Endothelial cell of umbilical vein (primary cell): ENCODE measurements around the gene MEX3C. TPM values are rescaled to one million over a fixed set of nuclear protein-coding genes. Genes with fewer than 3 reads are reported as not detected.

ENCODE experiments used
- BruUV-seq: library from RNA; stranded (reverse); fragments of 400-500 nt; replicated peaks from 2 replicates; lab custom pipeline; 2021; lab: Mats Ljungman, UMichigan
- CTCF ChIA-PET: fragments of 300-600, 350-600 bp; sonication (Branson Sonifier 250); formaldehyde crosslinking; loops from one replicate; lab custom pipeline; 2021; ENCODE audit warnings: antibody characterized with exemption, inconsistent platforms; lab: Charles Lee
- POLR2A ChIA-PET: fragments of 300-600, 350-600 bp; sonication (Branson Sonifier 250); formaldehyde crosslinking; loops from one replicate; lab custom pipeline; 2021; ENCODE audit warnings: antibody characterized with exemption, inconsistent platforms; lab: Charles Lee
- DNase-seq: peaks from one replicate; pipeline ENCODE4 v3.0.0-alpha.2; 2011; ENCODE audit warnings: low read depth, low spot score
- FAIRE-seq: peaks from 2 replicates; lab custom pipeline; 2011; peaks lifted over from hg19 to GRCh38; lab: Jason Lieb, UNC
- H2AFZ ChIP-seq: 2 replicates; pipeline ENCODE4 v1.6.0; 2012; ENCODE audit warnings: low read depth, low read length, control low read depth, inconsistent platforms
- H3K27ac ChIP-seq: 2 replicates; pipeline ENCODE4 v1.5.1; 2011; ENCODE audit warnings: low read depth, mild to moderate bottlenecking, control low read depth, low read length, moderate library complexity; ENCODE audit not compliant: insufficient read depth
- H3K27me3 ChIP-seq, 2 experiments: 2 replicates each; pipeline versions ENCODE4 v1.6.0 to v1.6.1; 2011; ENCODE audit warnings: low read length in 2 of 2, mixed read lengths in 1 of 2; ENCODE audit not compliant: control insufficient read depth in 2 of 2, insufficient read depth in 2 of 2
- H3K36me3 ChIP-seq, 2 experiments: 2 replicates in 1 of 2; 3 replicates in 1 of 2; pipeline ENCODE4 v1.5.1; 2011; ENCODE audit warnings: low read length in 2 of 2, mild to moderate bottlenecking in 1 of 2, moderate library complexity in 1 of 2; ENCODE audit not compliant: control insufficient read depth in 2 of 2, insufficient read depth in 2 of 2; ENCODE audit errors: extremely low read depth in 1 of 2
- H3K4me1 ChIP-seq: 3 replicates; pipeline ENCODE4 v1.5.1; 2011; ENCODE audit warnings: mild to moderate bottlenecking, low read length; ENCODE audit not compliant: control insufficient read depth, insufficient read depth; ENCODE audit errors: extremely low read depth
- H3K4me2 ChIP-seq: 2 replicates; pipeline ENCODE4 v1.6.1; 2011; ENCODE audit warnings: low read length, control low read depth, mixed read lengths; ENCODE audit not compliant: insufficient read depth
- H3K4me3 ChIP-seq, 3 experiments: fragments of 200-600 bp in 1 of 3; sonication (generic), shearing (Covaris generic) in 1 of 3; replicated peaks in 1 of 3; 2 replicates each; pipeline ENCODE4 v1.5.1; 2011 to 2016; ENCODE audit warnings: control low read depth in 3 of 3, low read length in 3 of 3, mild to moderate bottlenecking in 2 of 3, inconsistent platforms in 1 of 3, low read depth in 1 of 3, moderate library complexity in 1 of 3; ENCODE audit not compliant: insufficient read depth in 1 of 3
- H3K79me2 ChIP-seq: 2 replicates; pipeline ENCODE4 v1.6.0; 2012; ENCODE audit warnings: low read length, inconsistent platforms; ENCODE audit not compliant: control insufficient read depth, insufficient read depth
- H3K9ac ChIP-seq: replicated peaks from 2 replicates; pipeline ENCODE3; 2011; ENCODE audit warnings: low read length, control low read depth; ENCODE audit not compliant: insufficient read depth; ENCODE audit errors: extremely low read depth
- H3K9me1 ChIP-seq: replicated peaks from 3 replicates; pipeline ENCODE4 v1.6.0; 2011; ENCODE audit warnings: mild to moderate bottlenecking, low read length; ENCODE audit not compliant: control insufficient read depth, insufficient read depth; ENCODE audit errors: extremely low read depth
- H3K9me3 ChIP-seq: replicated peaks from 2 replicates; pipeline ENCODE4 v1.5.1; 2012; ENCODE audit warnings: low read length, inconsistent platforms; ENCODE audit not compliant: control insufficient read depth, insufficient read depth
- H4K20me1 ChIP-seq: replicated peaks from 2 replicates; pipeline ENCODE3; 2011; ENCODE audit warnings: mild to moderate bottlenecking, low read length; ENCODE audit not compliant: control insufficient read depth, insufficient read depth; ENCODE audit errors: extremely low read depth
- EZH2 ChIP-seq: IDR thresholded peaks from 2 replicates; pipeline ENCODE4 v1.6.1; 2012; ENCODE audit warnings: borderline replicate concordance, low read depth, mild to moderate bottlenecking, moderate library complexity, low read length, inconsistent platforms; ENCODE audit not compliant: severe bottlenecking
- FOS ChIP-seq: IDR thresholded peaks from 2 replicates; pipeline ENCODE4 v1.6.1; 2011; ENCODE audit warnings: mild to moderate bottlenecking, low read length, moderate library complexity, borderline replicate concordance; ENCODE audit not compliant: insufficient read depth
- GATA2 ChIP-seq: IDR thresholded peaks from 2 replicates; pipeline ENCODE4 v1.7.0; 2011; ENCODE audit warnings: low read depth, mild to moderate bottlenecking, moderate library complexity, mixed read lengths, low read length; ENCODE audit not compliant: insufficient read length, insufficient read depth
- JUN ChIP-seq: IDR thresholded peaks from 2 replicates; pipeline ENCODE4 v1.6.1; 2011; ENCODE audit warnings: borderline replicate concordance, low read depth; ENCODE audit not compliant: insufficient read length, insufficient read depth
- MYC ChIP-seq: IDR thresholded peaks from one replicate; pipeline ENCODE4 v1.6.1; 2011; ENCODE audit warnings: mild to moderate bottlenecking, low read depth, low read length
- POLR2A ChIP-seq: IDR thresholded peaks from 2 replicates; pipeline ENCODE4 v1.6.1; 2012; ENCODE audit warnings: low read depth, mild to moderate bottlenecking, control low read depth, low read length
- POLR2AphosphoS5 ChIP-seq: IDR thresholded peaks from 2 replicates; pipeline ENCODE4 v1.6.1; 2012; ENCODE audit warnings: low read depth, mild to moderate bottlenecking, control low read depth, low read length, moderate library complexity; ENCODE audit not compliant: insufficient read depth
- dilution Hi-C: fragments of 300-500 bp; cut with MboI; formaldehyde crosslinking; loops from one replicate; pipeline ENCODE4 v1.15.0; 2019; ENCODE audit warnings: low sequenced_read_pairs; ENCODE audit not compliant: extremely low pct_ligation_motif_present
- intact Hi-C: fragments of 100-400 bp; cut with micrococcal nuclease; formaldehyde crosslinking; loops from one replicate; pipeline ENCODE4 v1.10.0; 2022
- polyA plus RNA-seq, 4 experiments: library from polyadenylated mRNA; depleted of rRNA in 3 of 4; stranded (reverse) in 3 of 4; unstranded in 1 of 4; fragments of >200 nt; gene quantifications; 2 replicates each; pipeline versions ENCODE4 v1.2.1 to v1.2.3, GENCODE V29; 2011 to 2012; ENCODE audit warnings: missing spikeins in 1 of 4
- total RNA-seq: library from RNA; stranded (reverse); gene quantifications from 2 replicates; pipeline ENCODE4 v1.2.3, GENCODE V29; 2021
- TF ChIP-seq, protein P1 (sequence below): IDR thresholded peaks from 2 replicates; pipeline ENCODE4 v1.6.1; 2011; ENCODE audit not compliant: insufficient read depth, insufficient read length
- TF ChIP-seq, protein P2 (sequence below), 2 donors: IDR thresholded peaks; 1 replicate in 1 of 2; 2 replicates in 1 of 2; pipeline ENCODE4 v1.5.1; 2011; ENCODE audit warnings: low read length in 2 of 2, mild to moderate bottlenecking in 2 of 2, moderate library complexity in 2 of 2, control low read depth in 1 of 2, inconsistent platforms in 1 of 2, low read depth in 1 of 2; ENCODE audit not compliant: insufficient read depth in 1 of 2; ENCODE audit errors: extremely low read depth in 1 of 2

Gene MEX3C
- total and polyA plus RNA-seq, 2 donors (not counting 3 experiments of a cell fraction or from before 2014, with no cell fraction given) = 23.4 to 45.7 TPM

DNA sequence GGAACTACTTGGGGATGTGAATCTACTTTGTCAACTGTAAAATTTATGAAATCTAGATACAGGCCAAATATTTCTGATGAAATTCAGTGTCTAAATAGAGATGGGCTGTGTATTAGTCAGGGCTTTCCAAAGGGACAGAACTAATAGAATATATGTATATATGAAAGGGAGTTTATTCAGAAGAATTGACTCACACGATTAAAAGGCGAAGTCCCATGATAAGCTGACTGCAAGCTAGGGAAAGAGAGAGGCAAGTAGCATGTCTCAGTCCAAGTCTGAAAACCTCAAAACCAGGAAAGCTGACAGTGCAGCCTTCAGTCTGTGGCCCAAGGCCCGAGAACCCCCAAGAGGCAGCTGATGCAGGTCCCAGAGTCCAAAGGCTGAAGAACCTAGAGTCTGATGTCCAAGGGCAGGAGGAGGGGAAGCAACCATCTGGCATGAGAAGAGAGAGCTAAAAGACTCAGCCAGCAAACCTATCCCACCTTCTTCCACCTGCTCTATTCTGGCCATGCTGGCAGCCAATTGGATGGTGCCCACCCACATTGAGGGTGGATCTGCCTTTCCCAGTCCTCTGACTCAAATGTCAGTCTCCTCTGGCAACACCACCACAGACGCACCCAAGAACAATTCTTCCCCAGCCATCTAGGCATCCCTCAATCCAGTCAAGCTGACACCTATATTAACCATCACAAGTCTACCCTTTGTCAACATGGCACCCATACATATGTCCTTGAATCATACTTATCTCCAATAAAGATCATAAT, 29.3 kb upstream of the MEX3C start:
- H2AFZ ChIP-seq = no peak overlapping the region
- no peak overlapping the region for H3K4me3 ChIP-seq
- TF ChIP-seq EZH2 = no peak
- no peak for TF ChIP-seq POLR2AphosphoS5
- no peak for TF ChIP-seq GATA2
- TF ChIP-seq POLR2A = no peak
- TF ChIP-seq MYC = no peak
- no peak for TF ChIP-seq JUN
- TF ChIP-seq, protein P1, sequence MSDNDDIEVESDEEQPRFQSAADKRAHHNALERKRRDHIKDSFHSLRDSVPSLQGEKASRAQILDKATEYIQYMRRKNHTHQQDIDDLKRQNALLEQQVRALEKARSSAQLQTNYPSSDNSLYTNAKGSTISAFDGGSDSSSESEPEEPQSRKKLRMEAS = no peak
- no peak for TF ChIP-seq FOS
- TF ChIP-seq, protein P2, sequence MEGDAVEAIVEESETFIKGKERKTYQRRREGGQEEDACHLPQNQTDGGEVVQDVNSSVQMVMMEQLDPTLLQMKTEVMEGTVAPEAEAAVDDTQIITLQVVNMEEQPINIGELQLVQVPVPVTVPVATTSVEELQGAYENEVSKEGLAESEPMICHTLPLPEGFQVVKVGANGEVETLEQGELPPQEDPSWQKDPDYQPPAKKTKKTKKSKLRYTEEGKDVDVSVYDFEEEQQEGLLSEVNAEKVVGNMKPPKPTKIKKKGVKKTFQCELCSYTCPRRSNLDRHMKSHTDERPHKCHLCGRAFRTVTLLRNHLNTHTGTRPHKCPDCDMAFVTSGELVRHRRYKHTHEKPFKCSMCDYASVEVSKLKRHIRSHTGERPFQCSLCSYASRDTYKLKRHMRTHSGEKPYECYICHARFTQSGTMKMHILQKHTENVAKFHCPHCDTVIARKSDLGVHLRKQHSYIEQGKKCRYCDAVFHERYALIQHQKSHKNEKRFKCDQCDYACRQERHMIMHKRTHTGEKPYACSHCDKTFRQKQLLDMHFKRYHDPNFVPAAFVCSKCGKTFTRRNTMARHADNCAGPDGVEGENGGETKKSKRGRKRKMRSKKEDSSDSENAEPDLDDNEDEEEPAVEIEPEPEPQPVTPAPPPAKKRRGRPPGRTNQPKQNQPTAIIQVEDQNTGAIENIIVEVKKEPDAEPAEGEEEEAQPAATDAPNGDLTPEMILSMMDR (IDR thresholded peaks at IDR 0.05; ENCODE audit: extremely low read depth in 1 of 2, insufficient read depth in 1 of 2, low read depth in 1 of 2, low read length in 2 of 2) = no peak
- H3K9me1 ChIP-seq = no peaks in the 10 kb centered on the region
- no peaks in the 10 kb centered on the region for H3K36me3 ChIP-seq
- H3K4me1 ChIP-seq = no peaks in the 10 kb centered on the region
- H3K27me3 ChIP-seq = no peaks in the 10 kb centered on the region
- no peak for DNase-seq
- CTCF ChIA-PET = no interaction called here
- H4K20me1 ChIP-seq = no peaks in the 10 kb centered on the region
- no peak overlapping the region for H3K9ac ChIP-seq
- intact Hi-C loops (no loop called here), dilution Hi-C loops (no loop called here)
- no peak for FAIRE-seq
- H3K79me2 ChIP-seq = no peaks in the 10 kb centered on the region
- BruUV-seq = no TSS peak
- H3K4me2 ChIP-seq = no peak overlapping the region
- no peak overlapping the region for H3K27ac ChIP-seq
- POLR2A ChIA-PET = no interaction called here
- H3K9me3 ChIP-seq = no peaks in the 10 kb centered on the region
